Liver (tissue), 9 donors: ENCODE data around the gene MALAT1. TPM values are rescaled to one million over a fixed set of nuclear protein-coding genes. Genes with fewer than 3 reads are reported as not detected.

Experiments
- DNase-seq: peaks from one replicate; pipeline ENCODE4 v3.0.0-alpha.2; 2017; ENCODE audit warnings: low spot score
- H3K27ac ChIP-seq, 2 donors: one replicate each; pipeline ENCODE4 v1.7.0; 2013; ENCODE audit warnings: inconsistent platforms in 2 of 2, low read length in 2 of 2, control low read depth in 1 of 2, low read depth in 1 of 2, mild to moderate bottlenecking in 1 of 2
- H3K27me3 ChIP-seq, 4 donors: one replicate each; pipeline versions ENCODE4 v1.6.1 to v1.7.0; 2013; ENCODE audit warnings: low read length in 3 of 4, inconsistent platforms in 1 of 4, mild to moderate bottlenecking in 1 of 4, moderate library complexity in 1 of 4; ENCODE audit not compliant: control insufficient read depth in 4 of 4, insufficient read depth in 4 of 4
- H3K36me3 ChIP-seq, 4 donors: one replicate each; pipeline versions ENCODE4 v1.6.1 to v1.7.0; 2013; ENCODE audit warnings: low read length in 3 of 4, mild to moderate bottlenecking in 3 of 4, low read depth in 1 of 4, moderate library complexity in 1 of 4; ENCODE audit not compliant: control insufficient read depth in 4 of 4, insufficient read depth in 3 of 4
- H3K4me1 ChIP-seq, 4 donors: one replicate each; pipeline versions ENCODE4 v1.6.1 to v1.7.0; 2013; ENCODE audit warnings: low read length in 3 of 4, mild to moderate bottlenecking in 3 of 4, moderate library complexity in 1 of 4; ENCODE audit not compliant: control insufficient read depth in 4 of 4, insufficient read depth in 4 of 4
- H3K4me3 ChIP-seq, 3 donors: one replicate each; pipeline versions ENCODE4 v1.6.1 to v1.7.0; 2013; ENCODE audit warnings: low read length in 3 of 3, control low read depth in 1 of 3, low read depth in 1 of 3, mild to moderate bottlenecking in 1 of 3
- H3K9ac ChIP-seq, 2 donors: one replicate each; pipeline ENCODE4 v1.7.0; 2013; ENCODE audit warnings: low read length in 2 of 2, mild to moderate bottlenecking in 2 of 2, moderate library complexity in 2 of 2, control low read depth in 1 of 2, low read depth in 1 of 2
- H3K9me3 ChIP-seq, 4 donors: one replicate each; pipeline versions ENCODE4 v1.6.1 to v1.7.0; 2013; ENCODE audit warnings: low read length in 3 of 4; ENCODE audit not compliant: control insufficient read depth in 4 of 4
- EGR1 ChIP-seq, 2 donors: IDR thresholded peaks; 2 replicates each; pipeline ENCODE4 v1.6.1; 2016 to 2018; ENCODE audit warnings: antibody characterized with exemption in 2 of 2, low read depth in 2 of 2
- FOXA1 ChIP-seq: IDR thresholded peaks from 2 replicates; pipeline ENCODE4 v1.6.1; 2016; ENCODE audit warnings: antibody characterized with exemption
- FOXA2 ChIP-seq: IDR thresholded peaks from 2 replicates; pipeline ENCODE4 v1.6.1; 2016; ENCODE audit warnings: antibody characterized with exemption
- GABPA ChIP-seq, 2 donors: IDR thresholded peaks in 1 of 2; conservative IDR thresholded peaks in 1 of 2; 2 replicates each; pipeline ENCODE4 v1.6.1; 2016; ENCODE audit warnings: antibody characterized with exemption in 2 of 2, mild to moderate bottlenecking in 1 of 2, moderate library complexity in 1 of 2
- HNF4A ChIP-seq, 2 donors: conservative IDR thresholded peaks; 2 replicates each; pipeline ENCODE4 v1.6.1; 2016; ENCODE audit warnings: antibody characterized with exemption in 2 of 2, mild to moderate bottlenecking in 2 of 2
- HNF4G ChIP-seq: IDR thresholded peaks from 2 replicates; pipeline ENCODE4 v1.6.1; 2016; ENCODE audit warnings: antibody characterized with exemption
- JUND ChIP-seq, 2 donors: IDR thresholded peaks; 2 replicates each; pipeline ENCODE4 v1.6.1; 2016; ENCODE audit warnings: antibody characterized with exemption in 2 of 2
- NR2F2 ChIP-seq: IDR thresholded peaks from 2 replicates; pipeline ENCODE4 v1.6.1; 2016; ENCODE audit warnings: antibody characterized with exemption
- RAD21 ChIP-seq, 2 donors: IDR thresholded peaks; 2 replicates each; pipeline ENCODE4 v1.6.1; 2016; ENCODE audit warnings: antibody characterized with exemption in 2 of 2, mild to moderate bottlenecking in 2 of 2
- RXRA ChIP-seq, 2 donors: IDR thresholded peaks; 2 replicates each; pipeline ENCODE4 v1.6.1; 2017 to 2018; ENCODE audit warnings: antibody characterized with exemption in 2 of 2, mild to moderate bottlenecking in 1 of 2
- SP1 ChIP-seq: IDR thresholded peaks from 2 replicates; pipeline ENCODE4 v1.6.1; 2018; ENCODE audit warnings: antibody characterized with exemption, mild to moderate bottlenecking
- TAF1 ChIP-seq: conservative IDR thresholded peaks from 2 replicates; pipeline ENCODE4 v1.6.1; 2016; ENCODE audit warnings: antibody characterized with exemption, mild to moderate bottlenecking
- YY1 ChIP-seq: IDR thresholded peaks from 2 replicates; pipeline ENCODE4 v1.6.1; 2016; ENCODE audit warnings: antibody characterized with exemption, mild to moderate bottlenecking
- WGBS: extraction: QIAGEN DNeasy Blood & Tissue Kit; methylation state at CpG from one replicate; pipeline ENCODE4 v1.1.7; 2013; 5-methylcytosine and 5-hydroxymethylcytosine counted together
- polyA plus RNA-seq, 2 donors: library from polyadenylated mRNA; stranded (reverse) in 1 of 2; unstranded in 1 of 2; fragments of 200-250 nt in 1 of 2; fragments of >200 nt in 1 of 2; fragmentation: Nextera tagmentation in 1 of 2; extraction: Ambion mirVana in 1 of 2; gene quantifications; one replicate each; pipeline versions ENCODE4 v1.2.1 to v1.2.3, GENCODE V29; 2013 to 2015
- total RNA-seq, 2 donors: library from RNA; depleted of rRNA; stranded (reverse); fragments of >200 nt; gene quantifications; one replicate each; pipeline ENCODE4 v1.2.3, GENCODE V29; 2014
- TF ChIP-seq, protein P1 (sequence below): IDR thresholded peaks from 2 replicates; pipeline ENCODE4 v1.6.1; 2016; ENCODE audit warnings: antibody characterized with exemption
- TF ChIP-seq, protein P2 (sequence below): IDR thresholded peaks from 2 replicates; pipeline ENCODE4 v1.6.1; 2016; ENCODE audit warnings: antibody characterized with exemption
- TF ChIP-seq, protein P3 (sequence below): IDR thresholded peaks from 2 replicates; pipeline ENCODE4 v1.6.1; 2016; ENCODE audit warnings: antibody characterized with exemption, mild to moderate bottlenecking
- TF ChIP-seq, protein P4 (sequence below): IDR thresholded peaks from 2 replicates; pipeline ENCODE4 v1.6.1; 2016; ENCODE audit warnings: antibody characterized with exemption
- TF ChIP-seq, protein P5 (sequence below): fragments of 150-350 bp; IDR thresholded peaks from 2 replicates; pipeline ENCODE4 v1.5.1; 2017; ENCODE audit warnings: improper control_type of control experiment, low read depth, low read length; ENCODE audit not compliant: missing input control
- donor health status: healthy.
- donor health status: healthy.
- donor health status: healthy.
- donor health status: healthy.
- donor health status: healthy.

MALAT1 gene
- total and polyA plus RNA-seq, 4 donors, result 11.9 to 8,306 (median 3,778) TPM

DNA sequence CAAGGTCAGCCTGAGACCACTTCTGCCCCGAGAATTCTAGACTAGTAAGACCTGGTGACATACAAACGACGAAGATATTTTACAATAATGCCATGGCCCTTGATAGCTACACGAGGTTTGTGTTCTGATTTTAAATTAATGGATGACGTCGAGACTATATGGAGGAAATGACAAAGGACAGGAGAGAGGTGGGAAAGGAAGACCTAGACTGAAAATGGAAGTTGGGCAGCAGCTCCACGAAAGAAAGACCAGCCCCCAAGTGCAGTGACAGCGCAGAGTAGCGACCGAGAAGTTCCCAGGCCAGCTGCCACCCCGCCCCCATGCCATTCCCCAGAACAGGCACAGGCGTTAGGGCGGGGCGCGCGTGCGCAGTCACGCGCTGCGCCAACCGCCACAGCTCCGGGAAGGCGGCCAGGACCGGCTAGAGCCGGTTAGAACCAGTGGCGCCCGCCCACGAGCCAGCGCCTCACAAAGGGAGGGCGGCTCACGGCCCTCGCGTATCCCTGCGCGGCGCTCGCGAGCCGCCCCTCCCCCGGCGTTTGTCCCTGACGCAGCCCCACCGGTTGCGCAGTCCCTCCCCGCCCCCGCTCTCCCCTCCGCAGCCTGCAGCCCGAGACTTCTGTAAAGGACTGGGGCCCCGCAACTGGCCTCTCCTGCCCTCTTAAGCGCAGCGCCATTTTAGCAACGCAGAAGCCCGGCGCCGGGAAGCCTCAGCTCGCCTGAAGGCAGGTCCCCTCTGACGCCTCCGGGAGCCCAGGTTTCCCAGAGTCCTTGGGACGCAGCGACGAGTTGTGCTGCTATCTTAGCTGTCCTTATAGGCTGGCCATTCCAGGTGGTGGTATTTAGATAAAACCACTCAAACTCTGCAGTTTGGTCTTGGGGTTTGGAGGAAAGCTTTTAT is 1.5 kb upstream of the MALAT1 start:
- under 1% methylated on average over 61 of the region's 61 CpGs for WGBS
- H3K4me1 ChIP-seq, result peaks cover 5 to 28% (median 17%) of the 10 kb centered on the region in 4 donors

More for the DNA sequence above, 1.5 kb upstream of the MALAT1 start:
- H3K4me3 ChIP-seq, result peak overlapping the region; percentile 65 to 71 (median 67)
- H3K9ac ChIP-seq, result peak overlapping the region; percentile 99 to 100
- TF ChIP-seq, protein P1, sequence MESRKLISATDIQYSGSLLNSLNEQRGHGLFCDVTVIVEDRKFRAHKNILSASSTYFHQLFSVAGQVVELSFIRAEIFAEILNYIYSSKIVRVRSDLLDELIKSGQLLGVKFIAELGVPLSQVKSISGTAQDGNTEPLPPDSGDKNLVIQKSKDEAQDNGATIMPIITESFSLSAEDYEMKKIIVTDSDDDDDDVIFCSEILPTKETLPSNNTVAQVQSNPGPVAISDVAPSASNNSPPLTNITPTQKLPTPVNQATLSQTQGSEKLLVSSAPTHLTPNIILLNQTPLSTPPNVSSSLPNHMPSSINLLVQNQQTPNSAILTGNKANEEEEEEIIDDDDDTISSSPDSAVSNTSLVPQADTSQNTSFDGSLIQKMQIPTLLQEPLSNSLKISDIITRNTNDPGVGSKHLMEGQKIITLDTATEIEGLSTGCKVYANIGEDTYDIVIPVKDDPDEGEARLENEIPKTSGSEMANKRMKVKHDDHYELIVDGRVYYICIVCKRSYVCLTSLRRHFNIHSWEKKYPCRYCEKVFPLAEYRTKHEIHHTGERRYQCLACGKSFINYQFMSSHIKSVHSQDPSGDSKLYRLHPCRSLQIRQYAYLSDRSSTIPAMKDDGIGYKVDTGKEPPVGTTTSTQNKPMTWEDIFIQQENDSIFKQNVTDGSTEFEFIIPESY, result peak; percentile 48
- TF ChIP-seq, protein P2, sequence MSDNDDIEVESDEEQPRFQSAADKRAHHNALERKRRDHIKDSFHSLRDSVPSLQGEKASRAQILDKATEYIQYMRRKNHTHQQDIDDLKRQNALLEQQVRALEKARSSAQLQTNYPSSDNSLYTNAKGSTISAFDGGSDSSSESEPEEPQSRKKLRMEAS, result peak; percentile 67
- TF ChIP-seq HNF4A (conservative IDR thresholded peaks at IDR 0.05) (no peak), SP1 (peak; percentile 92), TAF1 (peak; percentile 60), YY1 (peak; percentile 97), FOXA1 (peak; percentile 71), GABPA (IDR thresholded peaks at IDR 0.05 in 1 of 2, conservative IDR thresholded peaks at IDR 0.05 in 1 of 2) (peak in 1 of 2 donors; percentile 55), FOXA2 (no peak), HNF4G (no peak), RXRA (IDR thresholded peaks at IDR 0.05) (peak in 1 of 2 donors; percentile 65), JUND (IDR thresholded peaks at IDR 0.05) (peak; percentile 6 to 68), NR2F2 (no peak), RAD21 (IDR thresholded peaks at IDR 0.05) (peak; percentile 55 to 56), EGR1 (IDR thresholded peaks at IDR 0.05; ENCODE audit: low read depth in 2 of 2) (peak; percentile 92 to 98)
- TF ChIP-seq, protein P3, sequence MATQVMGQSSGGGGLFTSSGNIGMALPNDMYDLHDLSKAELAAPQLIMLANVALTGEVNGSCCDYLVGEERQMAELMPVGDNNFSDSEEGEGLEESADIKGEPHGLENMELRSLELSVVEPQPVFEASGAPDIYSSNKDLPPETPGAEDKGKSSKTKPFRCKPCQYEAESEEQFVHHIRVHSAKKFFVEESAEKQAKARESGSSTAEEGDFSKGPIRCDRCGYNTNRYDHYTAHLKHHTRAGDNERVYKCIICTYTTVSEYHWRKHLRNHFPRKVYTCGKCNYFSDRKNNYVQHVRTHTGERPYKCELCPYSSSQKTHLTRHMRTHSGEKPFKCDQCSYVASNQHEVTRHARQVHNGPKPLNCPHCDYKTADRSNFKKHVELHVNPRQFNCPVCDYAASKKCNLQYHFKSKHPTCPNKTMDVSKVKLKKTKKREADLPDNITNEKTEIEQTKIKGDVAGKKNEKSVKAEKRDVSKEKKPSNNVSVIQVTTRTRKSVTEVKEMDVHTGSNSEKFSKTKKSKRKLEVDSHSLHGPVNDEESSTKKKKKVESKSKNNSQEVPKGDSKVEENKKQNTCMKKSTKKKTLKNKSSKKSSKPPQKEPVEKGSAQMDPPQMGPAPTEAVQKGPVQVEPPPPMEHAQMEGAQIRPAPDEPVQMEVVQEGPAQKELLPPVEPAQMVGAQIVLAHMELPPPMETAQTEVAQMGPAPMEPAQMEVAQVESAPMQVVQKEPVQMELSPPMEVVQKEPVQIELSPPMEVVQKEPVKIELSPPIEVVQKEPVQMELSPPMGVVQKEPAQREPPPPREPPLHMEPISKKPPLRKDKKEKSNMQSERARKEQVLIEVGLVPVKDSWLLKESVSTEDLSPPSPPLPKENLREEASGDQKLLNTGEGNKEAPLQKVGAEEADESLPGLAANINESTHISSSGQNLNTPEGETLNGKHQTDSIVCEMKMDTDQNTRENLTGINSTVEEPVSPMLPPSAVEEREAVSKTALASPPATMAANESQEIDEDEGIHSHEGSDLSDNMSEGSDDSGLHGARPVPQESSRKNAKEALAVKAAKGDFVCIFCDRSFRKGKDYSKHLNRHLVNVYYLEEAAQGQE, result peak; percentile 91
- TF ChIP-seq, protein P4, sequence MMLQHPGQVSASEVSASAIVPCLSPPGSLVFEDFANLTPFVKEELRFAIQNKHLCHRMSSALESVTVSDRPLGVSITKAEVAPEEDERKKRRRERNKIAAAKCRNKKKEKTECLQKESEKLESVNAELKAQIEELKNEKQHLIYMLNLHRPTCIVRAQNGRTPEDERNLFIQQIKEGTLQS, result no peak
- TF ChIP-seq, protein P5, sequence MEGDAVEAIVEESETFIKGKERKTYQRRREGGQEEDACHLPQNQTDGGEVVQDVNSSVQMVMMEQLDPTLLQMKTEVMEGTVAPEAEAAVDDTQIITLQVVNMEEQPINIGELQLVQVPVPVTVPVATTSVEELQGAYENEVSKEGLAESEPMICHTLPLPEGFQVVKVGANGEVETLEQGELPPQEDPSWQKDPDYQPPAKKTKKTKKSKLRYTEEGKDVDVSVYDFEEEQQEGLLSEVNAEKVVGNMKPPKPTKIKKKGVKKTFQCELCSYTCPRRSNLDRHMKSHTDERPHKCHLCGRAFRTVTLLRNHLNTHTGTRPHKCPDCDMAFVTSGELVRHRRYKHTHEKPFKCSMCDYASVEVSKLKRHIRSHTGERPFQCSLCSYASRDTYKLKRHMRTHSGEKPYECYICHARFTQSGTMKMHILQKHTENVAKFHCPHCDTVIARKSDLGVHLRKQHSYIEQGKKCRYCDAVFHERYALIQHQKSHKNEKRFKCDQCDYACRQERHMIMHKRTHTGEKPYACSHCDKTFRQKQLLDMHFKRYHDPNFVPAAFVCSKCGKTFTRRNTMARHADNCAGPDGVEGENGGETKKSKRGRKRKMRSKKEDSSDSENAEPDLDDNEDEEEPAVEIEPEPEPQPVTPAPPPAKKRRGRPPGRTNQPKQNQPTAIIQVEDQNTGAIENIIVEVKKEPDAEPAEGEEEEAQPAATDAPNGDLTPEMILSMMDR, result peak; percentile 6
- H3K36me3 ChIP-seq, result peaks cover 0 to 8% (median 0%) of the 10 kb centered on the region in 4 donors
- H3K9me3 ChIP-seq, result no peaks in the 10 kb centered on the region
- H3K27ac ChIP-seq, result peak overlapping the region; percentile 100
- DNase-seq, result peak; percentile 99
- H3K27me3 ChIP-seq, result no peaks in the 10 kb centered on the region
